ENCODE measurements around the gene SF3A1.
A peak's percentile ranks its signal among the peaks of the same experiment; 100 is the strongest.

SF3A1 gene

GRCh38 chr22:30309951-30310741, 46.5 kb downstream of the SF3A1 start:
- Histone ChIP-seq H3K4me1 (ENCODE audit: control insufficient read depth, insufficient read depth, low read length, unreplicated experiment) (peaks cover 59% of the 10 kb centered on the region), H3K4me3 (ENCODE audit: low read depth, low read length) (no peak overlapping the region), H2AFZ (ENCODE audit: low read length, unreplicated experiment) (no peak overlapping the region), H3K36me3 (ENCODE audit: insufficient read depth, low read length) (no peaks in the 10 kb centered on the region), H3K27ac (ENCODE audit: low read depth, low read length) (no peak overlapping the region), H3K79me2 (ENCODE audit: control insufficient read depth, insufficient read depth, low read length, unreplicated experiment) (peaks cover 35% of the 10 kb centered on the region), H3K27me3 (ENCODE audit: insufficient read depth, low read length) (no peaks in the 10 kb centered on the region)

GRCh38 chr22:30308518-30309230, 48.0 kb downstream of the SF3A1 start:
- Histone ChIP-seq H3K27ac (ENCODE audit: low read depth, low read length) (no peak overlapping the region), H3K79me2 (ENCODE audit: control insufficient read depth, insufficient read depth, low read length, unreplicated experiment) (peaks cover 38% of the 10 kb centered on the region), H3K4me1 (ENCODE audit: control insufficient read depth, insufficient read depth, low read length, unreplicated experiment) (peaks cover 57% of the 10 kb centered on the region)

GRCh38 chr22:30308093-30308492, 48.6 kb downstream of the SF3A1 start:
- peaks cover 56% of the 10 kb centered on the region for H3K4me1 ChIP-seq (ENCODE audit: control insufficient read depth, insufficient read depth, low read length, unreplicated experiment)
- no peaks in the 10 kb centered on the region for H3K36me3 ChIP-seq (ENCODE audit: insufficient read depth, low read length)
- H3K4me3 ChIP-seq (ENCODE audit: low read depth, low read length): no peak overlapping the region
- no peaks in the 10 kb centered on the region for H3K27me3 ChIP-seq (ENCODE audit: insufficient read depth, low read length)
- peaks cover 40% of the 10 kb centered on the region for H3K79me2 ChIP-seq (ENCODE audit: control insufficient read depth, insufficient read depth, low read length, unreplicated experiment)
- H3K27ac ChIP-seq (ENCODE audit: low read depth, low read length): no peak overlapping the region
- no peak overlapping the region for H2AFZ ChIP-seq (ENCODE audit: low read length, unreplicated experiment)

More at GRCh38 chr22:30308518-30309230, 48.0 kb downstream of the SF3A1 start:
- Histone ChIP-seq H2AFZ (ENCODE audit: low read length, unreplicated experiment) (no peak overlapping the region), H3K4me3 (ENCODE audit: low read depth, low read length) (no peak overlapping the region), H3K27me3 (ENCODE audit: insufficient read depth, low read length) (no peaks in the 10 kb centered on the region), H3K36me3 (ENCODE audit: insufficient read depth, low read length) (no peaks in the 10 kb centered on the region)

GRCh38 chr22:30307041-30307574, 49.6 kb downstream of the SF3A1 start:
- Histone ChIP-seq H3K27ac (ENCODE audit: low read depth, low read length) (no peak overlapping the region), H3K36me3 (ENCODE audit: insufficient read depth, low read length) (no peaks in the 10 kb centered on the region), H3K79me2 (ENCODE audit: control insufficient read depth, insufficient read depth, low read length, unreplicated experiment) (peaks cover 40% of the 10 kb centered on the region), H3K4me1 (ENCODE audit: control insufficient read depth, insufficient read depth, low read length, unreplicated experiment) (peaks cover 52% of the 10 kb centered on the region), H2AFZ (ENCODE audit: low read length, unreplicated experiment) (no peak overlapping the region), H3K4me3 (ENCODE audit: low read depth, low read length) (no peak overlapping the region), H3K27me3 (ENCODE audit: insufficient read depth, low read length) (no peaks in the 10 kb centered on the region)

GRCh38 chr22:30306627-30307011, 50.1 kb downstream of the SF3A1 start:
- Histone ChIP-seq H3K4me3 (ENCODE audit: low read depth, low read length) (no peak overlapping the region), H3K4me1 (ENCODE audit: control insufficient read depth, insufficient read depth, low read length, unreplicated experiment) (peaks cover 53% of the 10 kb centered on the region), H3K27ac (ENCODE audit: low read depth, low read length) (no peak overlapping the region), H3K36me3 (ENCODE audit: insufficient read depth, low read length) (no peaks in the 10 kb centered on the region), H2AFZ (ENCODE audit: low read length, unreplicated experiment) (no peak overlapping the region), H3K27me3 (ENCODE audit: insufficient read depth, low read length) (no peaks in the 10 kb centered on the region), H3K79me2 (ENCODE audit: control insufficient read depth, insufficient read depth, low read length, unreplicated experiment) (peaks cover 40% of the 10 kb centered on the region)

- Histone ChIP-seq H3K4me3 (ENCODE audit: low read depth, low read length) (no peak overlapping the region), H2AFZ (ENCODE audit: low read length, unreplicated experiment) (no peak overlapping the region), H3K36me3 (ENCODE audit: insufficient read depth, low read length) (no peaks in the 10 kb centered on the region), H3K79me2 (ENCODE audit: control insufficient read depth, insufficient read depth, low read length, unreplicated experiment) (peaks cover 39% of the 10 kb centered on the region), H3K27ac (ENCODE audit: low read depth, low read length) (0 out of 2 replicates have a peak overlapping the region, but pooled peaks have one; percentile 36), H3K27me3 (ENCODE audit: insufficient read depth, low read length) (no peaks in the 10 kb centered on the region), H3K4me1 (ENCODE audit: control insufficient read depth, insufficient read depth, low read length, unreplicated experiment) (peaks cover 49% of the 10 kb centered on the region)
Observed at GRCh38 chr22:30305906-30306626, 50.6 kb downstream of the SF3A1 start.

- no peaks in the 10 kb centered on the region for H3K36me3 ChIP-seq (ENCODE audit: insufficient read depth, low read length)
- H3K27me3 ChIP-seq (ENCODE audit: insufficient read depth, low read length): no peaks in the 10 kb centered on the region
- H3K4me1 ChIP-seq (ENCODE audit: control insufficient read depth, insufficient read depth, low read length, unreplicated experiment): peaks cover 44% of the 10 kb centered on the region
- no peak overlapping the region for H3K4me3 ChIP-seq (ENCODE audit: low read depth, low read length)
- no peak overlapping the region for H2AFZ ChIP-seq (ENCODE audit: low read length, unreplicated experiment)
- H3K79me2 ChIP-seq (ENCODE audit: control insufficient read depth, insufficient read depth, low read length, unreplicated experiment): peaks cover 33% of the 10 kb centered on the region
- H3K27ac ChIP-seq (ENCODE audit: low read depth, low read length): peak overlapping the region; percentile 36
Observed at GRCh38 chr22:30305519-30305905, 51.2 kb downstream of the SF3A1 start.

GRCh38 chr22:30304495-30305244, 52.0 kb downstream of the SF3A1 start:
- Histone ChIP-seq H3K79me2 (ENCODE audit: control insufficient read depth, insufficient read depth, low read length, unreplicated experiment) (peaks cover 25% of the 10 kb centered on the region), H3K4me3 (ENCODE audit: low read depth, low read length) (no peak overlapping the region), H3K4me1 (ENCODE audit: control insufficient read depth, insufficient read depth, low read length, unreplicated experiment) (peaks cover 39% of the 10 kb centered on the region), H3K36me3 (ENCODE audit: insufficient read depth, low read length) (no peaks in the 10 kb centered on the region), H3K27me3 (ENCODE audit: insufficient read depth, low read length) (no peaks in the 10 kb centered on the region), H3K27ac (ENCODE audit: low read depth, low read length) (peak overlapping the region; percentile 36), H2AFZ (ENCODE audit: low read length, unreplicated experiment) (no peak overlapping the region)

- H3K4me3 ChIP-seq (ENCODE audit: low read depth, low read length): no peak overlapping the region
- no peaks in the 10 kb centered on the region for H3K36me3 ChIP-seq (ENCODE audit: insufficient read depth, low read length)
- no peak overlapping the region for H2AFZ ChIP-seq (ENCODE audit: low read length, unreplicated experiment)
- H3K79me2 ChIP-seq (ENCODE audit: control insufficient read depth, insufficient read depth, low read length, unreplicated experiment): peaks cover 14% of the 10 kb centered on the region
- peaks cover 39% of the 10 kb centered on the region for H3K4me1 ChIP-seq (ENCODE audit: control insufficient read depth, insufficient read depth, low read length, unreplicated experiment)
- H3K27me3 ChIP-seq (ENCODE audit: insufficient read depth, low read length): no peaks in the 10 kb centered on the region
- H3K27ac ChIP-seq (ENCODE audit: low read depth, low read length): peak overlapping the region; percentile 39
Observed at GRCh38 chr22:30302810-30303138, 53.9 kb downstream of the SF3A1 start.
